Limb (tissue), 2 donors: ENCODE measurements around the gene ETV5.

Experiments
- DNase-seq, 2 donors: peaks; one replicate each; pipeline ENCODE4 v3.0.0-alpha.2; 2016; ENCODE audit errors: extremely low spot score in 2 of 2

Gene ETV5

GRCh38 chr3:186097317-186097662, 11.6 kb downstream of the ETV5 start:
- DNase-seq: no peak

- no peak for DNase-seq
Observed at GRCh38 chr3:186096290-186096689, 12.6 kb downstream of the ETV5 start.

GRCh38 chr3:186095561-186096081, 13.3 kb downstream of the ETV5 start:
- no peak for DNase-seq

- DNase-seq: no peak
Observed at GRCh38 chr3:186094696-186095425, 14.0 kb downstream of the ETV5 start.

- DNase-seq: no peak
Observed at GRCh38 chr3:186094271-186094670, 14.6 kb downstream of the ETV5 start.

- no peak for DNase-seq
Observed at GRCh38 chr3:186093271-186093900, 15.5 kb downstream of the ETV5 start.

- no peak for DNase-seq
Observed at GRCh38 chr3:186092360-186093070, 16.4 kb downstream of the ETV5 start.

- DNase-seq: no peak
Observed at GRCh38 chr3:186090901-186091300, 18.0 kb downstream of the ETV5 start.

GRCh38 chr3:186088335-186088734, 20.6 kb downstream of the ETV5 start:
- DNase-seq: no peak

- no peak for DNase-seq
Observed at GRCh38 chr3:186084264-186084663, 24.6 kb downstream of the ETV5 start.

- no peak for DNase-seq
Observed at GRCh38 chr3:186083746-186084145, 25.1 kb downstream of the ETV5 start.

- DNase-seq: no peak
Observed at GRCh38 chr3:186082150-186082549, 26.7 kb downstream of the ETV5 start.

GRCh38 chr3:186081678-186082077, 27.2 kb downstream of the ETV5 start:
- no peak for DNase-seq

GRCh38 chr3:186080849-186081438, 27.9 kb downstream of the ETV5 start:
- no peak for DNase-seq

GRCh38 chr3:186079925-186080324, 29.0 kb downstream of the ETV5 start:
- no peak for DNase-seq

- DNase-seq: no peak
Observed at GRCh38 chr3:186077466-186077865, 31.4 kb downstream of the ETV5 start.

GRCh38 chr3:186075931-186076567, 32.8 kb downstream of the ETV5 start:
- DNase-seq: no peak

GRCh38 chr3:186075489-186075888, 33.4 kb downstream of the ETV5 start:
- DNase-seq: no peak

GRCh38 chr3:186073641-186074040, 35.2 kb downstream of the ETV5 start:
- DNase-seq: no peak

- DNase-seq: no peak
Observed at GRCh38 chr3:186070996-186071395, 37.9 kb downstream of the ETV5 start.

- no peak for DNase-seq
Observed at GRCh38 chr3:186070550-186070949, 38.3 kb downstream of the ETV5 start.

- DNase-seq: no peak
Observed at GRCh38 chr3:186070133-186070532, 38.8 kb downstream of the ETV5 start.
